Adipocyte (in vitro differentiated cells): ENCODE results near the gene ARID5A.
"Not testable (repeated sequence)": the region's sequence is repeated elsewhere in the genome, so short reads cannot be mapped to it uniquely, and the experiment has no call there.

Experiments used
- DNase-seq: peaks from one replicate; pipeline ENCODE4 v3.0.0-alpha.2; 2015; ENCODE audit warnings: low read depth
- H3K27me3 ChIP-seq: replicated peaks from 2 replicates; pipeline ENCODE4 v1.7.0; 2013; ENCODE audit warnings: mild to moderate bottlenecking, low read length, moderate library complexity; ENCODE audit not compliant: control insufficient read depth, insufficient read depth
- H3K36me3 ChIP-seq: 2 replicates; pipeline ENCODE4 v1.7.0; 2013; ENCODE audit warnings: low read length, mild to moderate bottlenecking, moderate library complexity; ENCODE audit not compliant: control insufficient read depth, insufficient read depth, severe bottlenecking
- H3K4me1 ChIP-seq: 2 replicates; pipeline ENCODE4 v1.7.0; 2013; ENCODE audit warnings: mild to moderate bottlenecking, low read length, moderate library complexity; ENCODE audit not compliant: control insufficient read depth, insufficient read depth
- H3K4me3 ChIP-seq: 2 replicates; pipeline ENCODE4 v1.7.0; 2013; ENCODE audit warnings: mild to moderate bottlenecking, low read length, moderate library complexity
- H3K9ac ChIP-seq: 2 replicates; pipeline ENCODE4 v1.7.0; 2013; ENCODE audit warnings: mild to moderate bottlenecking, low read length, moderate library complexity
- H3K9me3 ChIP-seq: 2 replicates; pipeline ENCODE4 v1.7.0; 2013; ENCODE audit warnings: mild to moderate bottlenecking, low read length, moderate library complexity; ENCODE audit not compliant: control insufficient read depth

Gene ARID5A

GRCh38 chr2:96554293-96555145 lies 18.0 kb downstream of the ARID5A start:
- Histone ChIP-seq H3K4me3 (no peak overlapping the region), H3K9ac (no peak overlapping the region), H3K4me1 (peaks cover 2% of the 10 kb centered on the region), H3K9me3 (no peaks in the 10 kb centered on the region), H3K36me3 (peaks cover 17% of the 10 kb centered on the region), H3K27me3 (no peaks in the 10 kb centered on the region)
- DNase-seq: peak; percentile 82

DNA sequence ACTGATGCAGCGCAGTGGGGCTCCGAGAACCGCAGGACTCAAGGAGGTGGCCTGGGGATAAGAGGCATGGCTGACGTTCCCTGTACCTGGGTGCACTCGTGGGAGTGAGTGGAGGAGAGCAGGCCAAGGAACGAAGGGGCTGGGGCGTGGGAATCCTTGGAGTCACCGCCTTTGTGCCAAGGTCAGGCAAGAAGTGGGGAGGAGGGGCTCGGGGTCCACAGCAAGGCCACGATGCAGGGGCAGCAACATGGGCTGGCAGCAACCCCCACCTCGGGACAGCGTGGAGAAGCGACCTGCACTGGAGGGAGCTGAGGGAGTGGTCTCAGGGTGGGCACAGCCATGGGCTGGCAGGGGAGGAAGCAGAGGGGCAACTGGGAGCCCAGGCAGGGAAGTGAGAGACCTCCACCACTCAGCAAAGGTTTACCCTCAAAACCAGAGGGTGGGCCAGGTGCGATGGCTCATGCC lies 18.6 kb downstream of the ARID5A start:
- no peak for DNase-seq
- Histone ChIP-seq H3K36me3 (peaks cover 17% of the 10 kb centered on the region), H3K4me3 (no peak overlapping the region), H3K9me3 (no peaks in the 10 kb centered on the region), H3K27me3 (no peaks in the 10 kb centered on the region), H3K4me1 (no peaks in the 10 kb centered on the region), H3K9ac (no peak overlapping the region)

DNA sequence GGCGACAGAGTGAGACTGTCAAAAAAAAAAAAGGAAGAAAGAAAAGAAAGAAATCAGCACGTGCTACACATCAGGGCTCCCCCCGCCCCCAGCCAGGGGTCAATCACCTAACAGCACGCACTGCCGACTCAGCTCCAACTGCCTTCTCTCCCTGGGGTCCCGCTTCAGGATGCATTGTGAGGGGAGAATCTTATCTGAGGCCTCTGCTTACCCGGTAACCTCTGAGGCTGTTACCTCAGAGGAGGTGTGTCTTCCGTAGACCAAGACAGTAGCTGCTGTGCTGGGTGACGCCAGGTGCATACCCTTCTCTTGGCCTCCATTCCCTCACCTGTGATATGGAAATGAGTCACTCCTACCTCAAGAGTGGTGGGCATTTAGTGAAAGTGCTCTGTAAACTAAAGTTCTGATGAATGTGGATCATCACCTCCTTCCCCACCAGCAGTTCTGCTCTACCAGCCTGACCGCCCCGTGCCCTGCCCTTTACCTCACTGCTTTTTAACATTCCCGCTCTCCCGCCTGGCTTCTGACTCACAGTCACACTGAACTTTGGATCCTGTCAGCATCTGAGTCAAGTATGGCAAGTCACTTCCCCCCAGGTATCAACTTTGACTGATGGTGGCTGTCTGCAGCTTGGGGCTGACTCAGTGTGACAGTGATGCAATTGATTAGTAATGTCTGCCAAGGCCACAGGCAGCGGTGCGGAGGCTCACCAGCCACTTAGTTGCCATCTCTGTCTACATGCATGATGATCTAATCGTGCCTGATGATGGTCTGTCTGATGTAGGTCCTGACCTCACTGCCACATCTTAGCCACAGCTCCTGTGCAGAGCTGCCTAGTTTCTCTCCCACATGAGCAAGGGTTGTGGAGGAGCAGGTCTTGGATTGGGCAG lies 20.1 kb downstream of the ARID5A start:
- DNase-seq: peak; percentile 20
- Histone ChIP-seq H3K27me3 (no peaks in the 10 kb centered on the region), H3K9me3 (no peaks in the 10 kb centered on the region), H3K4me3 (no peak overlapping the region), H3K4me1 (no peaks in the 10 kb centered on the region), H3K36me3 (peaks cover 4% of the 10 kb centered on the region), H3K9ac (no peak overlapping the region)

- H3K27me3 ChIP-seq, DNase-seq, H3K36me3 ChIP-seq, H3K9me3 ChIP-seq, H3K4me1 ChIP-seq, H3K9ac ChIP-seq, H3K4me3 ChIP-seq: not testable (repeated sequence)
Observed at GRCh38 chr2:96557421-96557820, 20.9 kb downstream of the ARID5A start.

DNA sequence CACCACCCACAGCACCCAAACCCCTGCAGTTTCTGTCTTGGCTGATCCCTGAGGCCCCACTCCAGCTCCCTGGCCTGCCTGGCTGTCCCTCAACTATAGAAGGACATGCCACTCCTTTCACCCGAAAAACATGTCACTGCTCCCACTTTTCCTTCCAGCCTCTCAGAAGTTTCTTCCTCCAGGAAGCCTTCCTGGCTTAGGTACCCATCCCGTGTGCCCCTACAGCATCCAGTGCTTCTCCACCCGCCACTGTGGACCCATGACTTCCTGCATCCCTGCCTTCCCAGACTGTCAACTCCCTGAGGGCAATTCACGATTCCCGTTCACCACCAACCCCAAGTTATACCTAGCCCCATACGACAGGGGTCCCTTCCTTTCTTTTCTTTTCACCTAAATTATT lies 21.5 kb downstream of the ARID5A start:
- no peaks in the 10 kb centered on the region for H3K4me1 ChIP-seq
- H3K9me3 ChIP-seq: peaks cover 6% of the 10 kb centered on the region
- H3K4me3 ChIP-seq: no peak overlapping the region
- H3K9ac ChIP-seq: no peak overlapping the region
- no peaks in the 10 kb centered on the region for H3K36me3 ChIP-seq
- no peak for DNase-seq
- H3K27me3 ChIP-seq: no peaks in the 10 kb centered on the region

DNA sequence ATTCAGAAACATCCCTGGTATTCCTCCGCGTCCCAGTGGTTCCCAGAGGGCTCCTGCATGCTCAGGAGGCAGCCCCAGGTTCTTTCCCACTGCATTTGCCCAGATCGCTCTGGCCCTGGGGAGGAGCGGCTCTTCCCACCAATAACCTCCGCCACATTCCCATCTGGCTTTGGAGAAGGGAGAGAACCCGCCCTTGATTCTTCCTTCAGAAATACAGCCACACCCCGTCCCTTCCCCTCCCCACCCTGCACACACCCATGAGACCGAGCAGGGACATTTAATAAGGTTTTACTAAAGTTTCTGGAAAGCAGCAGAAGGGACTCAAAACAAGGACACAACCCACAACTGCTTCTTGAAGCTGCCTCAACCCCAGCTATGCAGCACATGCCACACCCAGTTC lies 21.9 kb downstream of the ARID5A start:
- Histone ChIP-seq H3K27me3 (no peaks in the 10 kb centered on the region), H3K4me1 (no peaks in the 10 kb centered on the region), H3K9me3 (peaks cover 6% of the 10 kb centered on the region), H3K9ac (no peak overlapping the region), H3K36me3 (no peaks in the 10 kb centered on the region), H3K4me3 (no peak overlapping the region)
- no peak for DNase-seq

DNA sequence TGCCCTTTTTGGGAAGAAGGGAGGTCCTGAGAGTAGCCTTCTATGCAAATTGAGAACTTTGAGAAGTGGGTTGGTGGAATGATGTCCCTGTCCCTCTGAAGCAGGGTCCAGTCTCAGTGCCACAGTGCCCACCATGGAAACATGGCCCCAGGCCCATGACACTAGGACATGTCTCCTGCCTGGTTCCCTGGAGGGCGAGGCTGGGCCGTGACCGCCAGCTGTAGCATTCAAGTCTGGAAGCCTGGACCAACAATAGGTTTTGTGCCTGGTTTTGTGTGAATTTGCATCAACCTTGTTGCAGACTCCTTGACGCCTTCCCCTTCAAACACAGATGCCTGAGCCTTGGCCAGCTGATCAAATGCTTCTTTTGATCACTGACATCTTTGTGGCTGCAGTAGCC lies 27.5 kb downstream of the ARID5A start:
- H3K27me3 ChIP-seq: peaks cover 7% of the 10 kb centered on the region
- H3K9me3 ChIP-seq: peaks cover 6% of the 10 kb centered on the region
- no peaks in the 10 kb centered on the region for H3K36me3 ChIP-seq
- H3K9ac ChIP-seq: no peak overlapping the region
- no peak for DNase-seq
- no peaks in the 10 kb centered on the region for H3K4me1 ChIP-seq
- no peak overlapping the region for H3K4me3 ChIP-seq

GRCh38 chr2:96564563-96564962 lies 28.0 kb downstream of the ARID5A start:
- Histone ChIP-seq H3K9ac (no peak overlapping the region), H3K9me3 (peaks cover 6% of the 10 kb centered on the region), H3K4me3 (no peak overlapping the region), H3K27me3 (peaks cover 7% of the 10 kb centered on the region), H3K4me1 (no peaks in the 10 kb centered on the region), H3K36me3 (no peaks in the 10 kb centered on the region)
- DNase-seq: no peak

DNA sequence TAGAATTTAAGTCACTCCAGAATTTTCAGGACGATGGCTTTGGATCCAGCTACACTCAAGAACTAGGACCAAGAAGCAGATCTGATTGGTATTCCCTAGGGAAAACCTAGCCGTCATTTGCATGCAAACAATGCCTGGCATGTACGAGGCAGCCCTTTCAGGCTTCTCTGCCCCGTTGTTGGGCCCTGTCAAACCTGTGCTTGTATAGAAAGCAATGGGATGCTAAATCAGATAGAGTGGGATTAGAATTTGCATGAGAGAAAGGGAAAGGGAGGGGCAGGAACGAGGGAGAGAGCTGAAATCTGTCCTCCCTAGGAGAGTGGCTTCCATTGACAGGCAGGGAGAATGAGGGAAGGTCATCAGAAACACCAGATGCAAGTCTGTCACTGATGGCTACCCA lies 28.6 kb downstream of the ARID5A start:
- no peak overlapping the region for H3K4me3 ChIP-seq
- H3K36me3 ChIP-seq: no peaks in the 10 kb centered on the region
- H3K9me3 ChIP-seq: peaks cover 6% of the 10 kb centered on the region
- DNase-seq: no peak
- no peaks in the 10 kb centered on the region for H3K4me1 ChIP-seq
- H3K27me3 ChIP-seq: peaks cover 7% of the 10 kb centered on the region
- no peak overlapping the region for H3K9ac ChIP-seq

GRCh38 chr2:96568094-96568493 lies 31.5 kb downstream of the ARID5A start:
- DNase-seq: no peak
- Histone ChIP-seq H3K4me3 (no peak overlapping the region), H3K4me1 (no peaks in the 10 kb centered on the region), H3K27me3 (peaks cover 7% of the 10 kb centered on the region), H3K9ac (no peak overlapping the region), H3K9me3 (no peaks in the 10 kb centered on the region), H3K36me3 (no peaks in the 10 kb centered on the region)

GRCh38 chr2:96574364-96574763 lies 37.8 kb downstream of the ARID5A start:
- DNase-seq: no peak
- no peaks in the 10 kb centered on the region for H3K27me3 ChIP-seq
- H3K4me3 ChIP-seq: no peak overlapping the region

More at GRCh38 chr2:96574364-96574763, 37.8 kb downstream of the ARID5A start:
- H3K36me3 ChIP-seq: no peaks in the 10 kb centered on the region
- H3K9ac ChIP-seq: no peak overlapping the region
- H3K9me3 ChIP-seq: no peaks in the 10 kb centered on the region
- H3K4me1 ChIP-seq: no peaks in the 10 kb centered on the region
